HCT116 (cell line): ENCODE data around the gene VSNL1. TPM values are rescaled to one million over a fixed set of nuclear protein-coding genes. Genes with fewer than 3 reads are reported as not detected.

Experiments
- ATAC-seq: fragments of 200-7000 bp; cut with Tn5 transposase; 2 replicates; pipeline ENCODE4 v1.9.1; 2020; ENCODE audit warnings: mild to moderate bottlenecking, moderate library complexity
- BruUV-seq: library from RNA; stranded (reverse); fragments of 400-500 nt; replicated peaks from 2 replicates; lab custom pipeline; 2021; lab: Mats Ljungman, UMichigan
- CTCF ChIA-PET: fragments of 300-600 bp; sonication (Branson Sonifier 250); formaldehyde crosslinking; loops from one replicate; lab custom pipeline; 2021; ENCODE audit warnings: antibody characterized with exemption; lab: Charles Lee
- POLR2A ChIA-PET: fragments of 300-600, 350-600 bp; sonication (Branson Sonifier 250); formaldehyde crosslinking; loops from one replicate; lab custom pipeline; 2021; ENCODE audit warnings: antibody characterized with exemption; lab: Charles Lee
- RAD21 ChIA-PET, 2 experiments: fragments of 300-600 bp; sonication (Branson Sonifier 250); formaldehyde crosslinking; loops; one replicate each; lab custom pipeline; 2023; ENCODE audit warnings: low total read pairs in 2 of 2; ENCODE audit not compliant: uncharacterized antibody in 2 of 2, unreplicated experiment in 2 of 2, low non-redundant PET in 1 of 2; lab: Charles Lee
- DNase-seq: peaks from one replicate; pipeline ENCODE4 v3.0.0-alpha.2; 2010; ENCODE audit warnings: low read depth, low spot score
- H2AFZ ChIP-seq: fragments of 200-600 bp; shearing (Covaris generic), sonication (generic); 2 replicates; pipeline ENCODE4 v1.6.1; 2017; ENCODE audit warnings: low read depth, mixed run types, mixed read lengths, antibody characterized with exemption, low read length; ENCODE audit not compliant: poor library complexity, severe bottlenecking
- H3K27ac ChIP-seq: 2 replicates; pipeline ENCODE4 v1.5.1; 2012; ENCODE audit warnings: low read depth, low read length
- H3K27me3 ChIP-seq: fragments of 200-600 bp; sonication (generic); 2 replicates; pipeline ENCODE4 v1.6.1; 2016; ENCODE audit warnings: mixed run types, low read length, mixed read lengths; ENCODE audit not compliant: insufficient read depth
- H3K36me3 ChIP-seq, 2 experiments: fragments of 200-500 bp in 1 of 2; fragments of 200-600 bp in 1 of 2; sonication (Bioruptor generic) in 1 of 2; sonication (generic) in 1 of 2; 2 replicates each; pipeline versions ENCODE4 v1.5.1 to v1.6.1; 2014 to 2016; ENCODE audit warnings: low read length in 2 of 2, inconsistent platforms in 1 of 2, mixed read lengths in 1 of 2, mixed run types in 1 of 2; ENCODE audit not compliant: insufficient read depth in 2 of 2, control insufficient read depth in 1 of 2
- H3K4me1 ChIP-seq, 2 experiments: fragments of 200-600 bp in 1 of 2; sonication (generic) in 1 of 2; 2 replicates each; pipeline versions ENCODE4 v1.5.1 to v1.6.1; 2012 to 2017; ENCODE audit warnings: low read length in 2 of 2, inconsistent platforms in 1 of 2, mild to moderate bottlenecking in 1 of 2, mixed read lengths in 1 of 2, mixed run types in 1 of 2, moderate library complexity in 1 of 2; ENCODE audit not compliant: insufficient read depth in 2 of 2, control insufficient read depth in 1 of 2
- H3K4me2 ChIP-seq: fragments of 200-600 bp; sonication (generic); 2 replicates; pipeline ENCODE4 v1.6.1; 2017; ENCODE audit warnings: mixed run types, low read length, mixed read lengths
- H3K4me3 ChIP-seq, 2 experiments: fragments of 200-600 bp in 1 of 2; sonication (generic) in 1 of 2; replicated peaks in 1 of 2; 2 replicates each; pipeline ENCODE4 v1.5.1; 2011 to 2016; ENCODE audit warnings: low read length in 2 of 2, control low read depth in 1 of 2, low read depth in 1 of 2, mild to moderate bottlenecking in 1 of 2, mixed read lengths in 1 of 2, mixed run types in 1 of 2
- H3K79me2 ChIP-seq: fragments of 200-600 bp; sonication (generic); 2 replicates; pipeline ENCODE4 v1.6.1; 2017; ENCODE audit warnings: mild to moderate bottlenecking, mixed run types, low read length, moderate library complexity, mixed read lengths; ENCODE audit not compliant: insufficient read depth
- H3K9ac ChIP-seq: fragments of 200-600 bp; sonication (generic); 2 replicates; pipeline ENCODE4 v1.6.1; 2016; ENCODE audit warnings: low read length, mixed read lengths
- H3K9me2 ChIP-seq: fragments of 200-600 bp; sonication (generic), shearing (Covaris generic); 2 replicates; pipeline ENCODE4 v1.6.1; 2017; ENCODE audit warnings: mixed run types, mild to moderate bottlenecking, moderate library complexity; ENCODE audit not compliant: insufficient read depth
- H3K9me3 ChIP-seq, 2 experiments: fragments of 200-500 bp in 1 of 2; fragments of 200-600 bp in 1 of 2; sonication (Bioruptor generic) in 1 of 2; sonication (generic) in 1 of 2; 2 replicates each; pipeline ENCODE4 v1.6.1; 2014 to 2017; ENCODE audit warnings: low read length in 2 of 2, mixed read lengths in 2 of 2, inconsistent platforms in 1 of 2, low read depth in 1 of 2, mild to moderate bottlenecking in 1 of 2, mixed run types in 1 of 2, moderate library complexity in 1 of 2; ENCODE audit not compliant: control insufficient read depth in 1 of 2, insufficient read depth in 1 of 2
- H4K20me1 ChIP-seq: fragments of 200-600 bp; sonication (generic), shearing (Covaris generic); 2 replicates; pipeline ENCODE4 v1.6.1; 2017; ENCODE audit warnings: mixed run types, mild to moderate bottlenecking, moderate library complexity; ENCODE audit not compliant: insufficient read depth
- CBX3 ChIP-seq: IDR thresholded peaks from 2 replicates; pipeline ENCODE4 v1.6.1; 2012; ENCODE audit warnings: low read depth
- CEBPB ChIP-seq: IDR thresholded peaks from 2 replicates; pipeline ENCODE4 v1.6.1; 2012; ENCODE audit warnings: low read depth
- EGR1 ChIP-seq: IDR thresholded peaks from 2 replicates; pipeline ENCODE4 v1.6.1; 2012; ENCODE audit warnings: low read depth
- ELF1 ChIP-seq: IDR thresholded peaks from 2 replicates; pipeline ENCODE4 v1.6.1; 2012; ENCODE audit warnings: low read depth, borderline replicate concordance
- EZH2 ChIP-seq: fragments of 200-600 bp; sonication (generic); IDR thresholded peaks from 2 replicates; pipeline ENCODE4 v1.6.1; 2017; ENCODE audit warnings: antibody characterized with exemption, mixed run types
- EZH2phosphoT487 ChIP-seq: fragments of 200-600 bp; IDR thresholded peaks from 2 replicates; pipeline ENCODE4 v1.6.1; 2018; ENCODE audit warnings: antibody characterized with exemption, borderline replicate concordance
- FOSL1 ChIP-seq: IDR thresholded peaks from 2 replicates; pipeline ENCODE4 v1.6.1; 2012; ENCODE audit warnings: low read depth
- JUND ChIP-seq: IDR thresholded peaks from 2 replicates; pipeline ENCODE4 v1.6.1; 2012
- MAX ChIP-seq: IDR thresholded peaks from 2 replicates; pipeline ENCODE4 v1.6.1; 2012
- POLR2A ChIP-seq: IDR thresholded peaks from 2 replicates; pipeline ENCODE4 v1.7.0; 2011; ENCODE audit warnings: borderline replicate concordance; ENCODE audit not compliant: insufficient read depth, insufficient read length; ENCODE audit errors: extremely low read depth
- REST ChIP-seq: IDR thresholded peaks from 2 replicates; pipeline ENCODE4 v1.6.1; 2012; ENCODE audit warnings: low read depth
- SIN3A ChIP-seq: IDR thresholded peaks from 2 replicates; pipeline ENCODE4 v1.6.1; 2012; ENCODE audit warnings: low read depth
- SP1 ChIP-seq: IDR thresholded peaks from 2 replicates; pipeline ENCODE4 v1.6.1; 2012; ENCODE audit warnings: low read depth
- SRF ChIP-seq: IDR thresholded peaks from 2 replicates; pipeline ENCODE4 v1.6.1; 2012; ENCODE audit warnings: low read depth
- YY1 ChIP-seq: IDR thresholded peaks from 2 replicates; pipeline ENCODE4 v1.6.1; 2011; ENCODE audit warnings: low read length, low read depth, moderate library complexity, mild to moderate bottlenecking; ENCODE audit not compliant: insufficient replicate concordance; ENCODE audit errors: extremely low read depth
- ZBTB33 ChIP-seq: IDR thresholded peaks from 2 replicates; pipeline ENCODE4 v1.6.1; 2011; ENCODE audit warnings: mild to moderate bottlenecking, low read length, moderate library complexity; ENCODE audit not compliant: insufficient replicate concordance; ENCODE audit errors: extremely low read depth
- ZFX ChIP-seq: fragments of 450-650 bp; IDR thresholded peaks from 2 replicates; pipeline ENCODE4 v1.6.1; 2017
- ZNF274 ChIP-seq: fragments of 200-500 bp; sonication (Bioruptor generic); IDR thresholded peaks from 2 replicates; pipeline ENCODE4 v1.6.1; 2014; ENCODE audit warnings: mild to moderate bottlenecking, low read depth, low read length, inconsistent platforms
- intact Hi-C: fragments of 100-400 bp; cut with micrococcal nuclease; formaldehyde crosslinking; loops from 2 replicates; pipeline ENCODE4 v1.10.0; 2022
- total RNA-seq: library from RNA; stranded (reverse); gene quantifications from one replicate; pipeline ENCODE4 v1.2.1, GENCODE V29; 2021; ENCODE audit not compliant: unreplicated experiment
- TF ChIP-seq, protein P1 (sequence below): IDR thresholded peaks from 2 replicates; pipeline ENCODE4 v1.6.1; 2012

The VSNL1 gene
- total RNA-seq, 1 experiment from 2014 or later, result 4.6 TPM

DNA sequence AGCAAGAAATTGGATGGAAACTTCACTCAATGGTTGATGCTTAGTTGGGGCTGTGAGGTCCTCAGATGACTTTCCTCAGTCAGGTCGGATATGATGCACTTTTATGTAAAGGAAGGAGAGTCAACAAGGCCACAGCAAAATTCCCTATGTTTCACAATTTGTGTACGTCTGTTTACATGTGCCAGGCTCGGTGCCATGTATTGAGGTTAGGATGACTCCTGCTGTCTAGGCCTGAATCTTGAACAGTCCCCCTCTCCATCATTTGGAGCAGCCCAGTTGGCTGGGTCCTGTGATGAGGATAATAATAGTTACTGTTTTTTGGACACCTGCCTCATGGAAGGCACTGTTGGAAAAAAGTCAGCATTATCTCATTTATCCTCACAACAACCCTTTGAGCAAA, 43.1 kb downstream of the VSNL1 start:
- CTCF ChIA-PET, result no interaction called here
- intact Hi-C loops, result no loop called here

More for the DNA sequence above, 43.1 kb downstream of the VSNL1 start:
- peaks cover 17 to 32% of the 10 kb centered on the region in 2 experiments for H3K4me1 ChIP-seq
- no peaks in the 10 kb centered on the region for H3K36me3 ChIP-seq
- no peaks in the 10 kb centered on the region for H3K79me2 ChIP-seq
- no peaks in the 10 kb centered on the region for H3K27me3 ChIP-seq
- H4K20me1 ChIP-seq, result no peaks in the 10 kb centered on the region
- H3K9me2 ChIP-seq, result 0 out of 2 replicates have a peak, but pooled peaks cover 2% of the 10 kb centered on the region
- no peak overlapping the region for H3K27ac ChIP-seq
- no peak overlapping the region for H2AFZ ChIP-seq
- RAD21 ChIA-PET, result no interaction called here
- no peak for DNase-seq
- H3K9ac ChIP-seq, result no peak overlapping the region
- no TSS peak for BruUV-seq
- no peak overlapping the region for H3K4me2 ChIP-seq
- no peak for ATAC-seq
- TF ChIP-seq POLR2A (no peak), EZH2phosphoT487 (no peak), FOSL1 (no peak), JUND (no peak), EZH2 (no peak), YY1 (no peak), SRF (no peak), CBX3 (no peak), SP1 (no peak), ZFX (no peak), ELF1 (no peak), EGR1 (no peak), ZBTB33 (no peak), MAX (no peak), ZNF274 (no peak), SIN3A (no peak), CEBPB (no peak), REST (no peak)
- TF ChIP-seq, protein P1, sequence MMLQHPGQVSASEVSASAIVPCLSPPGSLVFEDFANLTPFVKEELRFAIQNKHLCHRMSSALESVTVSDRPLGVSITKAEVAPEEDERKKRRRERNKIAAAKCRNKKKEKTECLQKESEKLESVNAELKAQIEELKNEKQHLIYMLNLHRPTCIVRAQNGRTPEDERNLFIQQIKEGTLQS, result no peak
- no peaks in the 10 kb centered on the region for H3K9me3 ChIP-seq
- no peak overlapping the region for H3K4me3 ChIP-seq
- POLR2A ChIA-PET, result no interaction called here
